Measurements from ENCODE around the gene AURKB.
"Not testable (repeated sequence)": the region's sequence is repeated elsewhere in the genome, so short reads cannot be mapped to it uniquely, and the experiment has no call there.

AURKB gene

DNA sequence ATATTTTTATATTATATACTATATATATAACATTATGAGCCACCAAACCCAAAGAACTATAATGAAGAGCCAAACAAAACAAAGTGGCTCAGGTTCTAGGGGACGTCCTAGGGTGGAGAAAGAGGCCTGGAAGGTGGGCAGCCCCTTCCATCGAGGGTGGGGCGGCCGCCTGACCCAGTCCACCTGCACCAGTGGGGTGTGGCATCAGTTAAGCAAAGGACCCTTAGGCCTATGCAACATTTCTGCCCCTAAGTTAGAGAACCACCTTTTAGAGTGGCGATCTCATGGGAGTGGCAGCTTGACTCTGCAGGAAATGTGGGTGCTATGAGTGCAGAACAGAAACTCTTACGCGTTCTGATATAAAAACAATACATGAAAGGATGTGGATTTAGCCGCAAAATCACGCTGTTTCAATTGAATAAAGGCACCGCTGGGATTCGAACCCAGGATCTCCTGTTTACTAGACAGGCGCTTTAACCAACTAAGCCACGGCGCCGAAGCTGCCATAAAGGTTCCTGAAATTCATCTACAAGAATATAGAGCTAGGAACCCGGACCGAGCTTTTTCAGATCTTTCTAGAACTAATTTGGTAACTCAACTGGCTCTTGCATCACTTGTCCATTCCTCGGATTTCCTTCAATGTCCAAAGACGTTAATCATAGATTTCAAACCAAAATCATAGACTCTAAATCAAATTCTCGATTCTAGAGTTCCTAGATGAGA is 15.6 kb upstream of the AURKB start:
- DNase-seq (ENCODE audit: low read depth in 3 of 3), result peak; percentile 59 to 75 (median 65)

DNA sequence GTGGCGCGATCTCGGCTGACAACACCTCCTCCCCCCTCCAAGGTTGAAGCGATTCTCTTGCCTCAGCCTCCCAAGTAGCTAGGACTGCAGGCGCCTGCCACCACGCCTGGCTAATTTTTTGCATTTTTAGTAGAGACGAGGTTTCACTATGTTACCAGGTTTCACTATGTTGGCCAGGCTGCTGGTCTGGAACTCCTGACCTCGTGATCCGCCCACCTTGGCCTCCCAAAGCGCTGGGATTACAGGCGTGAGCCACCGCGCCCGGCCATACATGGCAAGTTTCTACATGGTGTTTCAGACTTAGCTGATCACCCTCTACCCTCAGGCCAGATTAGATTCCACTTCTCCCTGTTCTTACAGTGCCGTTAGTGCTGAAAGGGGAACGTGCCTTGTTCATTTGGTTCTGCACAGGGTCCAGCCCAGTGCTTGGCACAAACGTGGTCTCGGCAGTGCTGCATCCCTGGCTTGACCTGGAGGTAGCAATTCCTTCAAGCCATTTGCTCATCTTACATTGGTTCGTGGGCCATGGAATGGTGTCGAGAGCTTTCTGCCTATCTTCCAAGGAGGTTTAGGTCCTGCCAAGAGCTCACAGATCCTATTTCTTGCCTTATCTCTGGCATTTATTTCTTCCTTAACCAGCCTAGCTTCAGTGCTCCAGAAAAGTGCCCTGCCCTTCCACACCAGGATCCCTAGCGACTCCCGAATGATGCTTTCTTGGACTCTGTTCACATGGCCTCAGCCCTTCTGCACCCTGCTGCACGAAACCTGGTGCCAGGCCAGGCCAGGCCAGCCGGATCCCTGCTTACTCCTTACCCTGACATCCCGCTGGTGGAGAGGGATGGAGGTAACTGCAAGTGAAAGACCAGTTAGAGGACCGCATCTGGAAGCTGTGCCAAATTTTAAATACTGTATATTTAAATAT is 14.8 kb upstream of the AURKB start:
- no peak for DNase-seq (ENCODE audit: low read depth in 3 of 3)

DNA sequence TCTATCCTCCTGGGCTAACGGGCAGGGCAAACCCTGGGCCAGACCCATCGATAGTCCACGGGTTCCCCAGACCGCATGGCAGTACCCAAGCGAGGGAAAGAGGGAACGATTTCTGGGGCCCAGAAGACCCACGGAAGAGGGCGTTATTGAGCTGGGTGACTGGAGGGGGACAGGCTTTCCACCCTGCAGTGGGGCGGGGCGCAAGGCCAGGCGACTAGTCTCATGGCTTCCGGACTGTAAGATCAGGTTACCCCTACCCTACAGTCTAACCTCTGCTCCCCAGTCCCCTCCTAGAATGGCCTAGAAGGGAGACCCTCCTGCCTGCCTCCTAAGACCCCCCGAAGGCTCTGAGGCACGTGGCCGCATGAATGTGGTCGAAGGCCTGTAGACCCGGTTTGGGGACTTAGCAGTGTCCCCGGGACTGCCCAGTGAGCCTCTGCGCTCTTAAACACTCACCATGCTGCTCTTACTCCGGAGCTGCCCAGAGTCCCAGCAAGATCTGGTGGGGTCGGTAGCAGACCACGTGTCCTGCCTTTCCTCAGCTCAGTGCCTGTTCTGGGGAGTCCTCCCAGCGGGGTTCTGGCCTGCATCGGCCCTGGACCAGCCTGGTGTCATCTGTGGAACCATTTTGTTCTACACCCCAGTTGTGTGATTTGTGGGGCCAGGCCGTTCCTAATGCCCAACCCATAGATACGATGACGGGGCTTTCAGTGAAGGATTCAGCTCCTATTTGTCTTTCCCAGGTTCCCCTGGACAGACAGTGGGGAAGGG is 13.2 kb upstream of the AURKB start:
- DNase-seq (ENCODE audit: low read depth in 3 of 3), result peak in 1 of 3 experiments; percentile 63

GRCh38 chr17:8222630-8223355 is 12.4 kb upstream of the AURKB start:
- peak; percentile 78 to 91 (median 83) for DNase-seq (ENCODE audit: low read depth in 3 of 3)

DNA sequence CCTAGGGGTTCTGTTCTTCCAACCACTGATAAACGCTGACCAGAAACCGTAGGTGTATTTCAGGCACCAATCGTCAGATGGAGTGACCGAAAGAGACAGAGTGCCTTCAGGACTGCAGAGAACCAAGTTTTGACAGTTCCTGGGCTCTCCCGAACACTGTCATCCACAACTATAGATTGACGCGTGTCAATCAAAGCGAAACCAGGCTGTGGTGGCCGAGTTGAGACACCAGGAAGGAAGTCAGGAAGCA is 11.9 kb upstream of the AURKB start:
- no peak for DNase-seq (ENCODE audit: low read depth in 3 of 3)

DNA sequence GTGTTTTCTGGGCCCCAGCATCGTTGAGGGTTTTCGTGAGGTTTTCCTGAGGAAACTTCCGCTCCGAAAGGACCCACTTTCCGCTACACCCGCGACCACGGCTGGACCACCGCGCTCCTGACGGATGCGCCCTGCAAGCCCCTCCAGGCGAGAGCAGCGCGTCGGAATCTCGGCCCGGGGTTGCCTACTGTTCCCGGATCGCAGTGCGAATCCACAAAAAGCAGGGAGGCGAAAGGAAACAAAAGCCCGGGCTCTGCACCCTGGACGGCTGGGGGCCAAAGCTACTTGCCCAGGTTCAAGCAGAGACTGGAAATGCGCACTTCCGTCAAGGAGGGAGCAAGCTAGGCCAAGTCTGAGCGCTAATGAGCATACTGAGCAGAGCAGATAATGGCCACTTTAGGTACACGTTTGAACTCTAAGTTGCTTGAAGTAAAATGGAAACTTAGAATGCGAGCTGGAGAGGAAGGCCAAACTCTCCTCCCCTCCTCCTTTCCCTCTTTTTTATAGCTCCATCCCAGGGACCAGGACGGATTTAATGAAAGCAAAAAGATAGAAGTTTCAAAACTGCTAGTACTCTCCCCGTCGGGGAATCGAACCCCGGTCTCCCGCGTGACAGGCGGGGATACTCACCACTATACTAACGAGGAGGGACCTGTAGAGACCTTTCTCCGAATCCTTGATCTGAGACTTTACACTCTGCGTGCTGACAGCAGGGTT is 11.4 kb upstream of the AURKB start:
- peak; percentile 84 to 91 (median 85) for DNase-seq (ENCODE audit: low read depth in 3 of 3)

DNA sequence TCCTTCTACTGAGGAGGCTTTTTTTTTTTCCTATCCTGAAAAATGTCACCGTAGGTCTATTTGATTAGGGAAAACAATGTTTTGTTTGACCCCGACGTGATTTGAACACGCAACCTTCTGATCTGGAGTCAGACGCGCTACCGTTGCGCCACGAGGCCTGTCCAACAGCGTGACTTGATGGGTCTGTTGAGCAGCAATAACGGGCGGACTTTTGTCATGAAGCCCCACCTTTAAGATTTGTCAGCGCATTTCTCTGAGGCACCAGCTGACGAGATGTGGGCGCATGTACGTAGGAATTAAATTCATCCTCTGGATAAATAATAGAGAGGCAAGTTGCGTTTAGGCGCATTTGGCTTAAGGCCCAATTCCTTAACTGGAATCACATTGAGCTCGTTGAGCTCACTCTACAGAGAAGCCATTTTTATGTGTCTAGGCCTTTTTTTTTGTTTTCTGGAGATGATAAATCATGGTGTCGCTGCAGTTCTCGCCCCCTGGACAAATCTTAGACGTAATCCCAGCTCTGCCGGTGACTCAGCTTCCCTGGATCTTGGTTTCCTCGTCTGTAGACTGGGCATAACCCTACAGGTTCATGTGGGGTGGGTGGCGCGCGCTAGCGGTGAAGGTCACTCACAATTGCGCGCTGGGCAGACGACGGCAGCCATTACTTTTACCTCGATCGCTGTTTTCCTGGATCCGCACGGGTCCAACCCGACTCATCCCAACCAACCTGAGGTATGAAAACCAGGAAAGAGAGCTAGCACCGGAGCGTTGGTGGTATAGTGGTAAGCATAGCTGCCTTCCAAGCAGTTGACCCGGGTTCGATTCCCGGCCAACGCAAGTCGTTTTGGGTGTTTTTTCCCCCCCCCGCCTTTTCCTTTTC is 10.6 kb upstream of the AURKB start:
- DNase-seq (ENCODE audit: low read depth in 3 of 3), result peak; percentile 86 to 94 (median 89)

GRCh38 chr17:8214000-8214399 is 3.6 kb upstream of the AURKB start:
- DNase-seq (ENCODE audit: low read depth in 3 of 3), result not testable (repeated sequence)

DNA sequence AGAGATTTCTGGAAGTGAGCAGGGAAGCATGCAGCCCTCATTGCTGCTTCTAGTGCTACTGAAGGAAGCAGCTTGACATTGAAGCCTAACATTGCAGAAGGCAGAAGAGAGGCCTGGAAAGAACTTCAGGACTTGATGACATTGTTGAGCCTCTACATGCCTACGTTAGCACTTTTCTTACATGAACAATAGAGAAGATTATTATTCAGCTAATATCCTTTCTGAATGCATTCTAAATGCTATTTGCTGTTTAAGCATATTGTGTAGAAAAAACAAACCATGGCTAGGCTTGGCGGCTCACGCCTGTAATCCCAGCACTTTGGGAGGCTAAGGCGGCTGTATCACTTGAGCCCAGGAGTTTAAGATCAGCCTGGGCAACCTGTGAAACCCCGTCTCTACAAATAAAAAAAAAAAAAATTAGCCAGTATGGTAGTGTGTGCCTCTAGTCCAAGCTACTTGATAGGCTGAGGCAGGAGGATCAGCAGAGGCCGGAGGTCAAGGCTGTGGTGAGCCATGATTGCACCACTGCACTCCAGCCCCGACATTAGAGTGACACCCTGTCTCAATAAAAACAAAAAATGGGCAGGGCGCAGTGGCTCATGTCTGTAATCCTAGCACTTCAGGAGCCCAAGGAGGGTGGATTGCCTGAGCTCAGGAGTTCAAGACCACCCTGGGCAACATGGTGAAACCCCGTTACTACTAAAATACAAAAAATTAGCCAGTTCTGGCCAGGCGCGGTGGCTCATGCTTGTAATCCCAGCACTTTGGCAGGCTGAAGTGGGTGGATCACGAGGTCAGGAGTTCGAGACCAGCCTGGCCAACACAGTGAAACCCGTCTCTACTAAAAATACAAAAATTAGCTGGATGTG is 2.2 kb upstream of the AURKB start:
- DNase-seq (ENCODE audit: low read depth in 3 of 3), result no peak

DNA sequence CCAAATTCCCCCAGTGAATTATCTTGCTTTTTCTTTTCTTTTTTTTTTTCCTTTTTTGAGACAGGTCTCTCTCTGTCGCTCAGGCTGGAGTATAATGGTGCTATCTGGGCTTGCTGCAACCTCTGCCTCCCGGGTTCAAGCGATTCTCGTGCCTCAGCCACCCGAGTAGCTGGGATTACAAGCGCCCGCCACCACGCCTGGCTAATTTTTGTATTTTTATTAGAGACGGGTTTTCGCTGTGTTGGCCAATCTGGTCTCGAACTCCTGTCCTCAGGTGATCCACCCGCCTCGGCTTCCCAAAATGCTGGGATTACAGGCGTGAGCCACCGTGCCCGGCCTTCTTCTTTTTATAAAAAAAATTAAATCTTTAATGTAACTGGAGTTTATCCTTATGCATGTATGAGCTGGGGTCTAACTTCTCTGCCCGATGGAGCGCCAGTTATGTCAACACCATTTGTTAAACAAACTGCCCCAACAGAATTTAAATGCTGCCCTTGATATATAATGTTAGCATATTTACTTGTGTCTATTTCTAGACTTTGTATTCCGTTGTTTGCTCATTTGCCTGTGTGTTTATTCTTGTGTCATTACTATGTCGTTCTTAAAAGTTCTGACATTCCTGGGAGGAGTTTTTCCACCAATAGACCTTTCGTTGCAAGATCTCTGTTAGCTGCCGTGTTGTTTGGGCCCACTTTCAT is 535 bp upstream of the AURKB start:
- DNase-seq (ENCODE audit: low read depth in 3 of 3), result no peak

DNA sequence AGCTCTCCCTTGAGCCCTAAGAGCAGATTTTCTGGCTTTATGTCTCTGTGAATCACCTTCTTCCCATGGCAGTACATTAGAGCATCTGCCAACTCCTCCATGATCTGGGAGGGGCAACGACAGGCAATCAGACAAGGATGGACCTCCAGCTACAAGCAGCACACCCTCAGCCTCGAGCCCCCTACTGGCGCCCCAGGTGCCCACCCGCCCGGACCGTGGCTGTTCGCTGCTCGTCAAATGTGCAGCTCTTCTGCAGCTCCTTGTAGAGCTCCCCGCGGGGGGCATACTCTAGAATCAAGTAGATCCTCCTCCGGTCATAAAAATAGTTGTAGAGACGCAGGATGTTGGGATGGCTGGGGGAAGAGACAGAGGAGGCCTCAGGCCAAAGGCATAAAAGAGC is 3.8 kb downstream of the AURKB start:
- no peak for DNase-seq (ENCODE audit: low read depth in 3 of 3)

DNA sequence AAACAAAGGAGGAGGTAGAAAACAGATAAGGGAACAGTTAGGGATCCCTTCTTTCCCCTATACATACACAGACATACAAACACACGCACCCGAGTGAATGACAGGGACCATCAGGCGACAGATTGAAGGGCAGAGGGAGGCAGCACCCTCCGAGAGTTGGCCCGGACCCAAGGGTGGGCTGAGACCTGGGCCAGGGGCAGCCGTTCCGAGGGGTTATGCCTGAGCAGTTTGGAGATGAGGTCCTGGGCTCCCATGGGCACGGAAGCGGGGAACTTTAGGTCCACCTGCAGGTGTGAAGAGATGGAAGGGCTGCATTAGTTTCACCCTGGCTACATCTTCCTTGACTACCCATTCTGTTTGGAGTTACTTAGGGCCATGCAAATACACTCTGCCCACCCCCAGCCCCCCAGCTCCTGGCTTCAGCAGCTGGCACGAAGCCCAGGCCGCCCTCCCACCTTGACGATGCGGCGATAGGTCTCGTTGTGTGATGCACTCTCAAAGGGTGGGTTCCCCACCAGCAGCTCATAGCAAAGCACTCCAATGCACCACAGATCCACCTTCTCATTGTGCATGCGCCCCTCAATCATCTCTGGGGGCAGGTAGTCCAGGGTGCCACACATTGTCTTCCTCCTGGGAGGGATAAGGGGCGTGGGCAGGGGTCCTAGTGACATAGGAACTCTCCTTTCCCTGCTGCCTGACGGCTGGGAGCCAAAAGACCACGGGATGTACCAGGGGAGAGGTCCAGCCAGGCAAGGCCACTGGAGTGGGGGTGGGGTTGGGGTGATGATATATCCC is 5.4 kb downstream of the AURKB start:
- no peak for DNase-seq (ENCODE audit: low read depth in 3 of 3)

- peak in 1 of 3 experiments; percentile 39 for DNase-seq (ENCODE audit: low read depth in 3 of 3)
Observed at GRCh38 chr17:8192070-8192815, 18.1 kb downstream of the AURKB start.

DNA sequence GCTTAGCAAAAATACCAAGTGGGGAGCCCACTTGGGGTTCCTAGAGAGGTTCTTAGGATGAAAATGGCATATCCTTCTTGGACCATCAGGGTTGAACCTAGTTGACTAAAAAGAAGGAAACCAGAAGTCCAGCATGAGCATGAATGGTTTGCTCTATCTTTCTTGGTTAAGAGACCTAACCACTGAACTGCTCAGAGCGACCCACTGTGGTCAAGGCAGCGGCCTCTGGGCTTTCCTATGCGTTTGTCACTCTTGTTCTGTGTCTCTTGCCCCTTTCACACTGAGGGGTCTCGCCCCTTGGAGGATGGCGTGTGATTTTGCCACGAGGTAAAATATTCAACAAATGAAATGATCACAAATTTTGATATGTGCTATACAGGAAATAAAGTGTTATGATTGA is 19.9 kb downstream of the AURKB start:
- no peak for DNase-seq (ENCODE audit: low read depth in 3 of 3)

GRCh38 chr17:8189711-8190477 is 20.5 kb downstream of the AURKB start, which contains the start of gene BORCS6:
BORCS6 (minus strand) TSS chr17:8190180; CDS start chr17:8190140, 40 bp downstream.
- DNase-seq (ENCODE audit: low read depth in 3 of 3), result peak; percentile 86 to 94 (median 90)
